Trophoblast cell (in vitro differentiated cells and primary cell): ENCODE measurements around the gene SLC30A3.
"Not testable (repeated sequence)": the region's sequence is repeated elsewhere in the genome, so short reads cannot be mapped to it uniquely, and the experiment has no call there.

ENCODE experiments used
- DNase-seq, 2 donors: peaks; one replicate each; pipeline ENCODE4 v3.0.0-alpha.2; 2016
- H2AFZ ChIP-seq: 2 replicates; pipeline ENCODE4 v1.6.1; 2013; ENCODE audit warnings: low read length, moderate library complexity, mild to moderate bottlenecking; ENCODE audit not compliant: insufficient read depth, poor library complexity
- H2AK5ac ChIP-seq: 2 replicates; pipeline ENCODE4 v1.6.1; 2013; ENCODE audit warnings: mild to moderate bottlenecking, low read length
- H2BK120ac ChIP-seq: 2 replicates; pipeline ENCODE4 v1.6.1; 2013; ENCODE audit warnings: low read length, mild to moderate bottlenecking, moderate library complexity; ENCODE audit not compliant: insufficient read depth, poor library complexity
- H2BK12ac ChIP-seq: 2 replicates; pipeline ENCODE4 v1.6.1; 2013; ENCODE audit warnings: mild to moderate bottlenecking, low read length, moderate library complexity
- H2BK5ac ChIP-seq: 2 replicates; pipeline ENCODE4 v1.6.1; 2013; ENCODE audit warnings: low read length, low read depth, moderate library complexity, mild to moderate bottlenecking; ENCODE audit not compliant: poor library complexity
- H3K14ac ChIP-seq: 2 replicates; pipeline ENCODE4 v1.6.1; 2013; ENCODE audit warnings: mild to moderate bottlenecking, low read length
- H3K18ac ChIP-seq: 2 replicates; pipeline ENCODE4 v1.6.1; 2013; ENCODE audit warnings: mild to moderate bottlenecking, low read length
- H3K23ac ChIP-seq: 2 replicates; pipeline ENCODE4 v1.6.1; 2013; ENCODE audit warnings: low read length
- H3K27ac ChIP-seq: 2 replicates; pipeline ENCODE4 v1.5.1; 2013; ENCODE audit warnings: low read depth, mild to moderate bottlenecking, inconsistent platforms, low read length, moderate library complexity
- H3K27me3 ChIP-seq: 2 replicates; pipeline ENCODE4 v1.6.1; 2013; ENCODE audit warnings: inconsistent platforms, mild to moderate bottlenecking, low read length, moderate library complexity; ENCODE audit not compliant: insufficient read depth
- H3K36me3 ChIP-seq, 2 experiments: 1 replicate in 1 of 2; 2 replicates in 1 of 2; pipeline ENCODE4 v1.6.1; 2013; ENCODE audit warnings: low read length in 2 of 2, mild to moderate bottlenecking in 2 of 2, moderate library complexity in 1 of 2; ENCODE audit not compliant: insufficient read depth in 2 of 2, control insufficient read depth in 1 of 2
- H3K4ac ChIP-seq: 2 replicates; pipeline ENCODE4 v1.6.1; 2013; ENCODE audit warnings: low read depth, mild to moderate bottlenecking, low read length, moderate library complexity
- H3K4me1 ChIP-seq, 2 experiments: 1 replicate in 1 of 2; 2 replicates in 1 of 2; pipeline ENCODE4 v1.6.1; 2013; ENCODE audit warnings: low read length in 2 of 2, mild to moderate bottlenecking in 2 of 2, moderate library complexity in 1 of 2; ENCODE audit not compliant: insufficient read depth in 2 of 2, control insufficient read depth in 1 of 2
- H3K4me2 ChIP-seq: 2 replicates; pipeline ENCODE4 v1.6.1; 2013; ENCODE audit warnings: inconsistent platforms, mild to moderate bottlenecking, low read length, moderate library complexity
- H3K4me3 ChIP-seq: 2 replicates; pipeline ENCODE4 v1.5.1; 2013; ENCODE audit warnings: mild to moderate bottlenecking, low read depth, low read length, inconsistent platforms
- H3K79me1 ChIP-seq: one replicate; pipeline ENCODE4 v1.6.1; 2013; ENCODE audit warnings: low read length
- H3K79me2 ChIP-seq: 2 replicates; pipeline ENCODE4 v1.6.1; 2013; ENCODE audit warnings: low read length, mild to moderate bottlenecking; ENCODE audit not compliant: control insufficient read depth, insufficient read depth, poor library complexity
- H3K9ac ChIP-seq: 2 replicates; pipeline ENCODE4 v1.6.1; 2013; ENCODE audit warnings: mild to moderate bottlenecking, low read length
- H3K9me3 ChIP-seq: 2 replicates; pipeline ENCODE4 v1.6.1; 2013; ENCODE audit warnings: low read depth, mild to moderate bottlenecking, control low read depth, inconsistent platforms, low read length; ENCODE audit not compliant: insufficient read depth
- H4K12ac ChIP-seq: 2 replicates; pipeline ENCODE4 v1.6.1; 2013; ENCODE audit warnings: low read depth, mild to moderate bottlenecking, low read length, moderate library complexity
- H4K8ac ChIP-seq: 2 replicates; pipeline ENCODE4 v1.6.1; 2013; ENCODE audit warnings: low read depth, mild to moderate bottlenecking, low read length, moderate library complexity
- H4K91ac ChIP-seq: one replicate; pipeline ENCODE4 v1.6.1; 2013; ENCODE audit warnings: low read depth, mild to moderate bottlenecking, low read length, moderate library complexity
- WGBS: extraction: QIAGEN DNeasy Blood & Tissue Kit; methylation state at CpG from one replicate; pipeline ENCODE4 v1.1.7; 2013; ENCODE audit warnings: missing lambda C conversion rate; ENCODE audit not compliant: insufficient read length, insufficient coverage; ENCODE audit errors: extremely low coverage; 5-methylcytosine and 5-hydroxymethylcytosine counted together

Gene SLC30A3

DNA sequence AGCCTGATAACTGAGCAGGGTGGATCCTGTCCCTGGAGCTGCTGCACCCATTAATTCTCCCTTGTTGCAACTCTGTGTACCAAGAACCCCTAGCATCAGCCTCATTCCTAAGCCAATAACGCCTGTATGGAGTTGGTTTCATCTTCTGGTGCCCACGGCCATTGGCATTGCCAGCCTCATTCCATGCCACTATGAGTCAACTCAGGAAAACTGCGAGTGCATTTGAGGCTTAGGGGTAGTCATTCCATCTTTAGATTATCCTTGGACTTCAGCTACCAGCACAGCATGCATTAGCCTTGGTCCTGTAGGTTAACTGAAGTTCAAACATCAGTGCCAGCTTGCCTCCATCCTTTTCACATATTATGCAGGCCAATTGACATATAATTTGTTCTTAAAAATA lies 18.0 kb upstream of the SLC30A3 start:
- H2BK12ac ChIP-seq, result no peak overlapping the region
- no peak overlapping the region for H3K4me2 ChIP-seq
- H3K4me1 ChIP-seq, result peaks cover 4 to 7% of the 10 kb centered on the region in 2 experiments
- no peak for DNase-seq
- peaks cover 2% of the 10 kb centered on the region for H3K9me3 ChIP-seq
- no peak overlapping the region for H4K12ac ChIP-seq
- no CpG with 5 or more reads among the region's 3 CpGs for WGBS
- H3K4ac ChIP-seq, result no peak overlapping the region
- no peak overlapping the region for H2BK5ac ChIP-seq
- H3K23ac ChIP-seq, result no peak overlapping the region
- H3K27me3 ChIP-seq, result no peaks in the 10 kb centered on the region
- no peak overlapping the region for H3K9ac ChIP-seq
- no peak overlapping the region for H3K4me3 ChIP-seq
- no peak overlapping the region for H3K18ac ChIP-seq
- no peak overlapping the region for H3K27ac ChIP-seq
- H3K79me2 ChIP-seq, result no peaks in the 10 kb centered on the region
- H3K14ac ChIP-seq, result no peak overlapping the region
- no peaks in the 10 kb centered on the region for H3K79me1 ChIP-seq
- H4K91ac ChIP-seq, result no peak overlapping the region
- H4K8ac ChIP-seq, result no peak overlapping the region
- H2BK120ac ChIP-seq, result no peak overlapping the region
- H2AFZ ChIP-seq, result no peak overlapping the region
- H3K36me3 ChIP-seq, result no peaks in the 10 kb centered on the region
- no peak overlapping the region for H2AK5ac ChIP-seq

DNA sequence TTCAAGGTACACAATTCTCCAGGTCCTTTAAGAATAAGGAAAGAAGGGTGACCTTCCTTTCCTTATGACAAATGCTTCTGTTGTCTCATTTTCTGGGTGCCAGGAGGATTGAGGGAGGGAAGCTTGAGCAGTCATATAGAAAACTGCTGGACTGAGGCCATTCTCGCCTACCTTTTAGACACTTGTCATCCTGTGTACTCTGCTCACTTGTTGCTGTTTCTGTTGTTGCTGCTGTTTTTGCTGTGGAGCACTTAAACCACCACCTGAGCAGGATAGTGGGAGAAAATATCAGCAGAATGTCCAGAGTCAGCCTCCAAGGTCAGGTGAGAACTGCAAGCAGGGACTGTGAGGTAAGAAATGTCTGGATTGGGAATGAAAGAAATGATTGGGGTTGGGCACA lies 15.2 kb upstream of the SLC30A3 start:
- no peaks in the 10 kb centered on the region for H3K36me3 ChIP-seq
- H3K4me1 ChIP-seq, result peaks cover 4 to 7% of the 10 kb centered on the region in 2 experiments
- H4K8ac ChIP-seq, result no peak overlapping the region
- no peak overlapping the region for H4K12ac ChIP-seq
- no peak overlapping the region for H3K18ac ChIP-seq
- peaks cover 2% of the 10 kb centered on the region for H3K9me3 ChIP-seq
- H2BK12ac ChIP-seq, result no peak overlapping the region
- no peak overlapping the region for H2AK5ac ChIP-seq
- no peaks in the 10 kb centered on the region for H3K79me2 ChIP-seq
- H3K14ac ChIP-seq, result no peak overlapping the region
- no peak for DNase-seq
- H3K4ac ChIP-seq, result no peak overlapping the region
- H3K27me3 ChIP-seq, result no peaks in the 10 kb centered on the region
- H2BK120ac ChIP-seq, result no peak overlapping the region
- H2BK5ac ChIP-seq, result no peak overlapping the region
- no peak overlapping the region for H2AFZ ChIP-seq
- H3K79me1 ChIP-seq, result no peaks in the 10 kb centered on the region
- no peak overlapping the region for H3K9ac ChIP-seq
- H3K4me2 ChIP-seq, result no peak overlapping the region
- no peak overlapping the region for H3K4me3 ChIP-seq
- no peak overlapping the region for H4K91ac ChIP-seq
- no peak overlapping the region for H3K23ac ChIP-seq
- no CpG with 5 or more reads among the region's 1 CpG for WGBS
- H3K27ac ChIP-seq, result no peak overlapping the region

DNA sequence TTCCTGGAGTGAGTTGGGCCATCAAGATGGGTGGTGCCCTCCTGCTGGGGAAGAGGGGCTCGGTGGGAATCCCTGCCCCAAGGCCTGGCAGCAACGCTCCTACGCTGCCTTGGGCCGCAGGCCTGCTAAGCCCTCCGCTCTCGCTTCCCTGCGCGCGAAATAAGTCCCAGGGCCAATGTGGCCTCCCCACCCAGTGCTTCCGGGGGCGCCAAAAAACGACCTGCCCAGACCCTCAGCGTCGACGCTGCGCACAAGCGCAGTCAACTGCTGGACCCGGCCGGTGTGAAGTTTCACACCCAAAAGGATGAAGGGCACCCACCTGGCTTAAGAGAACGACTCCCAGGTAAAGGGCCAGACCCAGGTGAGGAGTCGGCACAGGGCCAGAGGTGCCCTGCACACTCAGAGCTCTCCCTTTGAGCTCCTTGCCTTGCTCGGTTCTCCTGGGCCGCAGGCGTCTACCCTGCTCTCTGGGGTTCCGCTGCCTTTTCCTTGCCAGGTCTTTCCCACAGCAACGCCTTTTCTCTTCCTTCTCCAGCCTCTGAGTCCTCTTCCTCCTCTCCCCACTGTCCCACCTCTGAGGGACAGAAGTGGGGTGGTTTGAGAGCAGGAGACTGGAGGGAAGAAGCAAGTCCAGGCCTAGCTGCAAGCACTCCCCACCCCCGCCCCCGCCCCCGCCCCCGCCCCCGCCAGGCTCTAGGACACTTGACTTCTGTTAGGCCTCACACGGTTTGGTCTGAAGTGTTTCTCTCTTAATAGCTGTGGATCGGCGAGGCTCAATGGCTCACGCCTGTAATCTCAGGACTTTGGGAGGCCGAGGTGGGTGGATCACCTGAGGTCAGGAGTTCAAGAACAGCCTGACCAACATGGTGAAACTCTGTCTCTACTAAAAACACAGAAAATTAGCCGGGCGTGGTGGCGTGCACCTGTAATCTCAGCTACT lies 12.6 kb upstream of the SLC30A3 start, which contains the start of gene DNAJC5G:
Gene DNAJC5G, plus strand, starts transcription at position 223 of the 940 bp plus-strand sequence. CDS start 1,296 bp downstream, outside the sequence.
- Histone ChIP-seq H3K9ac (no peak within 1 kb of the TSS), H3K27me3 (no peaks in the 10 kb centered on the region), H3K18ac (no peak within 1 kb of the TSS), H3K4me2 (no peak within 1 kb of the TSS), H2BK5ac (no peak within 1 kb of the TSS), H4K91ac (no peak within 1 kb of the TSS), H3K4ac (no peak within 1 kb of the TSS), H3K4me3 (no peak within 1 kb of the TSS), H2AK5ac (no peak within 1 kb of the TSS), H2BK120ac (no peak within 1 kb of the TSS), H3K9me3 (no peaks in the 10 kb centered on the region), H3K79me2 (no peaks in the 10 kb centered on the region), H3K23ac (no peak within 1 kb of the TSS), H3K4me1 (no peaks in the 10 kb centered on the region), H3K79me1 (no peaks in the 10 kb centered on the region), H2BK12ac (no peak within 1 kb of the TSS), H3K36me3 (no peaks in the 10 kb centered on the region), H3K14ac (no peak within 1 kb of the TSS), H4K8ac (no peak within 1 kb of the TSS), H4K12ac (no peak within 1 kb of the TSS), H2AFZ (no peak within 1 kb of the TSS), H3K27ac (no peak within 1 kb of the TSS)
- no peak for DNase-seq
- WGBS, result no CpG with 5 or more reads among the region's 39 CpGs

DNA sequence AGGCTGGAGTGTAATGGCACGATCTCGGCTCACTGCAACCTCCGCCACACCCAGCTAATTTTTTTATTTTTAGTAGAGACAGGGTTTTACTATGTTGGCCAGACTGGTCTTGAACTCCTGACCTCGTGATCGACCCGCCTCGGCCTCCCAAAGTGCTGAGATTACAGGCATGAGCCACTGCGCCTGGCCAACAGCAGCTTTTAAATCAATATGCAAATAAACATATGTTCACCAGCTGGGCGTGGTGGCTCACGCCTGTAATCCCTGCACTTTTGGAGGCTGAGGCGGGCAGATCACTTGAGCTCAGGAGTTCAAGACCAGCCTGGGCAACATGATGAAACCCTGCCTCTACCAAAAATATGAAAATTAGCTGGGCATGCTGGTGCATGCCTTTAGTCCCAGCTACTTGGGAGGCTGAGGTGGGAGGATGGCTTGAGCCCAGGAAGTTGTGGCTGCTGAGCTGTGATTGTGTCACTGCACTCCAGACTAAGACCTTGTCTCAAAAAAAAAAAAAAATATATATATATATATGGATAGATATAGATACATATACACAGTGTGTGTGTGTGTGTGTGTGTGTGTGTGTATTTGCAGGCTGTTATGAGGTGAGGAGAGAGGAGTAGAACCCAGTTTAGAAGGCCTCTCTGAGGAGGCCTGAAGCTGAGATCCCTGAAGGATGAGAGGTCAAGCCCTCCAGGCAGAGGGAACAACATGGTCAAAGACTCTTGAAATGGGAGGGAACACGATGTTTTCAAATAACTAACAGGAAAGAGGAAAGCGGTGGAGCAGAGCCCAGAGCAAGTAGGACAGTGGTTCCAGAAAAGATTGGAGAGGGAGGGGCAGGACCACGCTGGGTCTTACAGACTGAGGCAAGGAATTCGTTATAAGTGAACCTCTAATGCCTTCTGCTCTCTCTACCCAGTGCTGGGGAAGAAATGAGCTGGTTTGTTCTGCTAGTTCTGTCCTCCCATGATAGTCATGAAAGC lies 10.0 kb upstream of the SLC30A3 start:
- H4K91ac ChIP-seq, H3K27ac ChIP-seq, H3K79me2 ChIP-seq, DNase-seq, H2BK12ac ChIP-seq, H3K4ac ChIP-seq, H4K8ac ChIP-seq, H3K23ac ChIP-seq, H3K4me1 ChIP-seq, H3K36me3 ChIP-seq, H2AFZ ChIP-seq, H3K4me3 ChIP-seq, H3K9ac ChIP-seq, H2AK5ac ChIP-seq, H3K27me3 ChIP-seq, H2BK120ac ChIP-seq, H3K14ac ChIP-seq, H3K4me2 ChIP-seq, H2BK5ac ChIP-seq, H3K9me3 ChIP-seq, H3K79me1 ChIP-seq, H3K18ac ChIP-seq, H4K12ac ChIP-seq: not testable (repeated sequence)
- WGBS, result no CpG with 5 or more reads among the region's 15 CpGs
